Measurements from ENCODE around the gene FAM228A.

The FAM228A gene

DNA sequence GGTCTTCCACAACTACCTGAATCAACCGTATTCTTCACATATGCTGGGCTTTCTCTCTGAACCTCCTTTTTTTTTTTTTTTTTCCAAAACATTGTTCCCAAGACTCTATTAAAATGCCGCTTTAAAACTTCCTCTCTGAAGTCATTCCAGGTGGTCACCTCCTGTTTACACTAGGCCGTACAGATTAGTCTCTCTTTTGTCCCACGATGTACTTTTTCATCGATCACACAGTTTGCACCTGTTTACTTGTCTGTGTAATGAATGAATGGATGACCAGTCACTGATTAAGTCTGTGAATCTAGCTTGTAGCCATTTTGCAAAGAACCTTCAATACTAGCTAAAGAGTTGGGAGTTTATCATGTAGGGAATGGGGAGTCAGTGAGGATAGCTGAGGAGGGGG lies 16.7 kb upstream of the FAM228A start:
- ChIA-PET CTCF (interaction anchor here (1.8 kb wide), 1 partner anchor 74 kb away, joined by 4 read pairs; the partner anchor contains the start of gene TP53I3), POLR2A (no interaction called here)
- H3K4me1 ChIP-seq (ENCODE audit: control insufficient read depth, insufficient read depth, low read length) = no peaks in the 10 kb centered on the region
- no peaks in the 10 kb centered on the region; a peak in 1 of 3 replicates for H3K36me3 ChIP-seq (ENCODE audit: control insufficient read depth in 2 of 2, insufficient read depth in 1 of 2, low read length in 2 of 2)
- no peak overlapping the region for H3K4me3 ChIP-seq (ENCODE audit: low read depth, low read length)
- no peaks in the 10 kb centered on the region for H3K9me3 ChIP-seq (ENCODE audit: control insufficient read depth, insufficient read depth, low read depth, low read length)
- TF ChIP-seq, protein P1, sequence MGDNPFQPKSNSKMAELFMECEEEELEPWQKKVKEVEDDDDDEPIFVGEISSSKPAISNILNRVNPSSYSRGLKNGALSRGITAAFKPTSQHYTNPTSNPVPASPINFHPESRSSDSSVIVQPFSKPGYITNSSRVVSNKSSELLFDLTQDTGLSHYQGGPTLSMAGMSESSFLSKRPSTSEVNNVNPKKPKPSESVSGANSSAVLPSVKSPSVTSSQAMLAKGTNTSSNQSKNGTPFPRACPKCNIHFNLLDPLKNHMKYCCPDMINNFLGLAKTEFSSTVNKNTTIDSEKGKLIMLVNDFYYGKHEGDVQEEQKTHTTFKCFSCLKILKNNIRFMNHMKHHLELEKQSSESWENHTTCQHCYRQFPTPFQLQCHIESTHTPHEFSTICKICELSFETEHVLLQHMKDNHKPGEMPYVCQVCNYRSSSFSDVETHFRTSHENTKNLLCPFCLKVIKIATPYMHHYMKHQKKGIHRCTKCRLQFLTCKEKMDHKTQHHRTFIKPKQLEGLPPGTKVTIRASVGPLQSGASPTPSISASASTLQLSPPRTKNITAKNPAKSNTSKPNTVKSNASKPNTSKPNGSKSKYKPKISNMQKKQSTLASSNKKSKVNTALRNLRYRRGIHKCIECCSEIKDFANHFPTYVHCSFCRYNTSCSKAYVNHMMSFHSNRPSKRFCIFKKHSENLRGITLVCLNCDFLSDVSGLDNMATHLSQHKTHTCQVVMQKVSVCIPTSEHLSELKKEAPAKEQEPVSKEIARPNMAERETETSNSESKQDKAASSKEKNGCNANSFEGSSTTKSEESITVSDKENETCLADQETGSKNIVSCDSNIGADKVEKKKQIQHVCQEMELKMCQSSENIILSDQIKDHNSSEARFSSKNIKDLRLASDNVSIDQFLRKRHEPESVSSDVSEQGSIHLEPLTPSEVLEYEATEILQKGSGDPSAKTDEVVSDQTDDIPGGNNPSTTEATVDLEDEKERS (tag by site-specific recombination; IDR thresholded peaks at IDR 0.05) = no peak
- TF ChIP-seq ZNF843 (tag by site-specific recombination; IDR thresholded peaks at IDR 0.05) (no peak), ZNF24 (tag by site-specific recombination; IDR thresholded peaks at IDR 0.05) (no peak), ZSCAN16 (tag by site-specific recombination; IDR thresholded peaks at IDR 0.05) (no peak), ZNF184 (tag by site-specific recombination; IDR thresholded peaks at IDR 0.05) (no peak), ZNF404 (tag by site-specific recombination; IDR thresholded peaks at IDR 0.05) (no peak), ZSCAN23 (tag by site-specific recombination; IDR thresholded peaks at IDR 0.05) (no peak), ZNF776 (tag by site-specific recombination; IDR thresholded peaks at IDR 0.05; ENCODE audit: borderline replicate concordance) (no peak), ZNF837 (tag by site-specific recombination; IDR thresholded peaks at IDR 0.05) (no peak)
- TF ChIP-seq, protein P2, sequence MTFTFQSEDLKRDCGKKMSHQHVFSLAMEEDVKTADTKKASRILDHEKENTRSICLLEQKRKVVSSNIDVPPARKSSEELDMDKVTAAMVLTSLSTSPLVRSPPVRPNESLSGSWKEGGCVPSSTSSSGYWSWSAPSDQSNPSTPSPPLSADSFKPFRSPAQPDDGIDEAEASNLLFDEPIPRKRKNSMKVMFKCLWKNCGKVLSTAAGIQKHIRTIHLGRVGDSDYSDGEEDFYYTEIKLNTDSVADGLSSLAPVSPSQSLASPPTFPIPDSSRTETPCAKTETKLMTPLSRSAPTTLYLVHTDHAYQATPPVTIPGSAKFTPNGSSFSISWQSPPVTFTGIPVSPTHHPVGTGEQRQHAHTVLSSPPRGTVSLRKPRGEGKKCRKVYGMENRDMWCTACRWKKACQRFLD (tag by site-specific recombination; IDR thresholded peaks at IDR 0.05) = no peak
- TF ChIP-seq, protein P3, sequence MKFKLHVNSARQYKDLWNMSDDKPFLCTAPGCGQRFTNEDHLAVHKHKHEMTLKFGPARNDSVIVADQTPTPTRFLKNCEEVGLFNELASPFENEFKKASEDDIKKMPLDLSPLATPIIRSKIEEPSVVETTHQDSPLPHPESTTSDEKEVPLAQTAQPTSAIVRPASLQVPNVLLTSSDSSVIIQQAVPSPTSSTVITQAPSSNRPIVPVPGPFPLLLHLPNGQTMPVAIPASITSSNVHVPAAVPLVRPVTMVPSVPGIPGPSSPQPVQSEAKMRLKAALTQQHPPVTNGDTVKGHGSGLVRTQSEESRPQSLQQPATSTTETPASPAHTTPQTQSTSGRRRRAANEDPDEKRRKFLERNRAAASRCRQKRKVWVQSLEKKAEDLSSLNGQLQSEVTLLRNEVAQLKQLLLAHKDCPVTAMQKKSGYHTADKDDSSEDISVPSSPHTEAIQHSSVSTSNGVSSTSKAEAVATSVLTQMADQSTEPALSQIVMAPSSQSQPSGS (tag by site-specific recombination; IDR thresholded peaks at IDR 0.05; ENCODE audit: low read depth) = no peak
- no peak overlapping the region for H3K27ac ChIP-seq (ENCODE audit: extremely low read depth, low read depth, low read length)

DNA sequence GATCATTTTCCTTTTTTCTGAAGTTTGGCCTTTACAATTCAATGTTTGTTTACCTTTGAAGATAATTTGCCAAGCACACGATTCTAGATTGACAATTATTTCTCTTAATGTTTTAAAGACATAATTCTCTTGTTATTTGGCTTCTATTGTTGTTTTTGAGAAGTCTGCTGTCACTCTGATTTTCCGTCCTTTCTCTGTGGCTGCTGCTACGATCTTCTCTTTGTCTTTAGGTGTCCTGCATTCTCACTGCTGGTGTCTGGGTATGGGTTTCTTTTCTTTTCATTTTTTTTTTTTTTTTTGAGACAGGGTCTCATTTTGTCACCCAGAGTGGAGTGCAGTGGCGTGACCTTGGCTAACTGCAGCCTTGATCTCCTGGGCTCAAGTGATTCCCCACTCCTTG lies 15.1 kb upstream of the FAM228A start:
- H3K9me3 ChIP-seq (ENCODE audit: control insufficient read depth, insufficient read depth, low read depth, low read length) = no peaks in the 10 kb centered on the region
- ChIA-PET POLR2A (no interaction called here), CTCF (interaction anchor here (1.8 kb wide), 1 partner anchor 76 kb away, joined by 4 read pairs; the partner anchor contains the start of gene TP53I3)
- no peaks in the 10 kb centered on the region for H3K4me1 ChIP-seq (ENCODE audit: control insufficient read depth, insufficient read depth, low read length)
- H3K36me3 ChIP-seq (ENCODE audit: control insufficient read depth in 2 of 2, insufficient read depth in 1 of 2, low read length in 2 of 2) = no peaks in the 10 kb centered on the region; a peak in 1 of 3 replicates
- no peak for TF ChIP-seq ZNF184 (tag by site-specific recombination; IDR thresholded peaks at IDR 0.05)
- no peak for TF ChIP-seq ZNF610 (tag by site-specific recombination; IDR thresholded peaks at IDR 0.05; ENCODE audit: borderline replicate concordance)
- TF ChIP-seq ZNF792 (tag by site-specific recombination; IDR thresholded peaks at IDR 0.05) = no peak
- TF ChIP-seq KLF1 (tag by site-specific recombination; IDR thresholded peaks at IDR 0.05) = no peak
- TF ChIP-seq ZNF776 (tag by site-specific recombination; IDR thresholded peaks at IDR 0.05; ENCODE audit: borderline replicate concordance) = no peak
- no peak for TF ChIP-seq KLF16 (tag by site-specific recombination; IDR thresholded peaks at IDR 0.05)
- TF ChIP-seq, protein P4, sequence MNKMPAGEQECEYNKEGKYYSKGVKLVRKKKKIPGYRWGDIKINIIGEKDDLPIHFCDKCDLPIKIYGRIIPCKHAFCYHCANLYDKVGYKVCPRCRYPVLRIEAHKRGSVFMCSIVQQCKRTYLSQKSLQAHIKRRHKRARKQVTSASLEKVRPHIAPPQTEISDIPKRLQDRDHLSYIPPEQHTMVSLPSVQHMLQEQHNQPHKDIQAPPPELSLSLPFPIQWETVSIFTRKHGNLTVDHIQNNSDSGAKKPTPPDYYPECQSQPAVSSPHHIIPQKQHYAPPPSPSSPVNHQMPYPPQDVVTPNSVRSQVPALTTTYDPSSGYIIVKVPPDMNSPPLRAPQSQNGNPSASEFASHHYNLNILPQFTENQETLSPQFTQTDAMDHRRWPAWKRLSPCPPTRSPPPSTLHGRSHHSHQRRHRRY (tag by site-specific recombination; IDR thresholded peaks at IDR 0.05) = no peak
- no peak for TF ChIP-seq BCL11B (tag by site-specific recombination; IDR thresholded peaks at IDR 0.05; ENCODE audit: low read depth)
- no peak for TF ChIP-seq ZFP69B (tag by site-specific recombination; IDR thresholded peaks at IDR 0.05)
- TF ChIP-seq FEZF1 (tag by site-specific recombination; IDR thresholded peaks at IDR 0.05) = no peak
- H3K27ac ChIP-seq (ENCODE audit: extremely low read depth, low read depth, low read length) = no peak overlapping the region
- H3K4me3 ChIP-seq (ENCODE audit: low read depth, low read length) = no peak overlapping the region

Data from HEK293 (cell line).